GM21381 (cell line): ENCODE data around the gene SKOR1.

Experiments used
- ATAC-seq: cut with Tn5 transposase; IDR thresholded peaks from one replicate; pipeline ENCODE4 v1.9.1; 2021; ENCODE audit warnings: mild to moderate bottlenecking, moderate library complexity; ENCODE audit not compliant: unreplicated experiment

Gene SKOR1

DNA sequence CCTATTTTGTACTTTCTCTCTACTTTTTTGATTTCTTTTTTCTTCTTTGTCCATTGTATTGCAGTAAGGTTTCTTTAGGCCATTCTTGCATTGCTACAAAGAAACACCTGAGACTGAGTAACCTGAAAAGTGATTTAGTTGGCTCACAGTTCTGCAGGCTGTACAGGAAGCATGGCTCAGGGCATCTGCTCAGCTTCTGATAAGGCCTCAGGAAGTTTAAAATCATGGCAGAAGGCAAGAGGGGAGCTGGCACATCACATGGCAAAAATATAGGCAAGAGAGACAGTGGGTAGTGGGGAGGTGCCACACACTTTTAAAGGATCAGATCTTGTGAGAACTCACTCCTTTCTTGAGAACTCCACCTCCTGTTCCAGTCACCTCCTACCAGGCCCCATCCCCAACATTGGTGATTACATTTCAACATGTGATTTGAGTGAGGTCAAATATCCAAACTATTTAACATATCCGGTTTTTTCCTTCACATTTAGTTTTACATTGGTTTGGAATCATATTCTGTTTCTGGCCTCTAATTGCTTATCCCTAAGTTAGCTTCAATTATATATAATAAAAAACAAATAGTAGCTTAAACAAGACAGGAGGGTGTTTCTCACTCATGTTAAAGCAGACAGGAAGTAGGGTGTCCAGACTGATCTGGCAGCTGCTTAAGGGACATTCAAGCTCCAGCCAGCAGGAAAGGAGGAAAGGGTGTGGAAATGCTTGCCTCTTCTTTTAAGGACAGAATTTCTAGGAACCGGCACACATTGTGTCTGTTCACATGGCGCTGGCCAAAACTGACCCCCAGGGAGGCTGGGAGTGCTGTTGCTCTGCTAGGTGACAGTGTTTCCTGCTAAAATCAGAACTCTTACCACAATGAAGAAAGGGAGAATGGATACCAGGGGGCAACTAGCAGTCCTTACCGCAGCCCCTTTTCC lies 28.8 kb upstream of the SKOR1 start:
- no peak for ATAC-seq

DNA sequence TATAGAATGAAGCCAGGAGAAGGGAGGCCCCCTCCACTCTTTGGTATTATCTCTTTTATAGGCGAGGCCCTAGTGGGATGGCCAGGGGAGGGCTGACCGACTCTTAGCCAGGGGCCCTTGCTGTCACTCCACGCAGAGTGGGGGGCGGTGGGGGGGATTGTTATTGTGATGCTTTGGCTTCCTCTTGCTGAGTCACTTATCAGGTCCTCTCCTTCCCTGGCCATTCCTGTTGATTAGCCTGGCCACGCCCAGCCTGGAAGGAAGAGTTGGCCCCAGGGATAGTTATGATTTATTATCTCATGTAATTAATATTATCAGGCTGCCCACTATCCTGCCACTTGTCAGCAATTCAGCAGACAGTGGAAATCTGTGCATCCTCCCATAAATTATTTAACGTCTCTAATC lies 25.5 kb upstream of the SKOR1 start:
- no peak for ATAC-seq

DNA sequence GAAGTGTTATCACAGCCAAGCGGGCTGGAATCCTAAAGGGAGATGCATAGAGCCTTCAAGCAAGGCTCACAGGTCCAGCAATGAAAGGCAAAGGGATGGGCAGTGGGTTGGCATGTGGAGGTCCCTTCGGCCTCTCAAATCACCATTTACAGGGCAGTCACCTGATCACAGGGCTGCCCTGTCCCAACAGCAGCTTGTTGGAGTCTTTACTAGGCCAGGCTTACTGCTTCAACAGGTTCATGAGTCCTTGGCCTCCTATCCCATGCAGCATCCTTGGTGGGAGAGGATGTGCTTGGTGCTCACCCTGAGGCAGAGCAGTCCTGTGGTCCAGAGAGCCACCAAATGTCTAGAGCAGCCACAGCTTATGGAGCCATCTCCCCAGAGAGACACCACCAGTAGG lies 24.2 kb upstream of the SKOR1 start:
- ATAC-seq = no peak

DNA sequence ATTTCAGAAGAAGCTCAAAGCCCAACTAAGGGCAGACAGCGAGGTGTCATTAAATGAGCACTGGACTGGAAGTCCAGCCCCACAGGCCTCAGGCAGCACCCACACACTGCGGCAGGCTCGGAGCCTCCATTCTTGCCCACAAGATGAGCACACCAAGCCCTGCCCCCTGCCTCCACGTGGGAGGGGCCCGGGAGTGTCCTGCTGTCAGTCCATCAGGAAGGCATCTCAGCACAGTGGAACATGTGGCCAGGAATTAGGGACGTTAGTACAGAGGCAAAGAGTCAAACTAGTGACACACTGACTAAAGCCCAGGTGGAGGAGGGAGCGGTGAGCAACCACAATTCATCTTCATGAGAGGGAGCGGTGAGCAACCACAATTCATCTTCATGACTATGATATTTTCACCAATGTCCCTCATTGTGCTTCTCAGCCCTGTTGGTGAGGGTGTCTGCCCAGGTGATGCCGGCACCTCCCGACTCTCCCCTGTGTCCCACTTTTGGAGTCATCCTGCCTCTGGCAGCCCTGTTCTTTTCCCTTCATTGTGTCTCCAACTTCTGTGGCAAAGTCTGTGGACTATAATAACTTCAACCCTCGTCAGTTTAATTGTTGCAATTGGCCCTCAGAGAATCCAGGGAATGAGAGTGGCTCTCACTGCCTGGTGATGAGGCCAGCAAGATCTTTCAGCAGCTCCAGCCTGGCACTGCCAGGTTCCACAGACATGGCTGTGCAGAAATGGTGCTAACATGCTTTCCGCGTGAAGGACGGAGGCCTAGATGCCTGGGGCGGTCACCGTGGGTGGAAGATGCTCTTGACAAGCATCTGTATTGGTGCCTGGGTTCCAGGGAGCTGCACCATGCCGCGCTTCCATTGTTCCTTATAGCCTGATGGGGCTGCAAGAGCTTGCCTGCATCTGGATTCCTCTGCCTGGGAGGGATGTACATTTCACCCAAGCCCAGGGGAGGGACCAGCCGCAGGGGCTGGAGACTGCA lies 23.1 kb upstream of the SKOR1 start:
- no peak for ATAC-seq

DNA sequence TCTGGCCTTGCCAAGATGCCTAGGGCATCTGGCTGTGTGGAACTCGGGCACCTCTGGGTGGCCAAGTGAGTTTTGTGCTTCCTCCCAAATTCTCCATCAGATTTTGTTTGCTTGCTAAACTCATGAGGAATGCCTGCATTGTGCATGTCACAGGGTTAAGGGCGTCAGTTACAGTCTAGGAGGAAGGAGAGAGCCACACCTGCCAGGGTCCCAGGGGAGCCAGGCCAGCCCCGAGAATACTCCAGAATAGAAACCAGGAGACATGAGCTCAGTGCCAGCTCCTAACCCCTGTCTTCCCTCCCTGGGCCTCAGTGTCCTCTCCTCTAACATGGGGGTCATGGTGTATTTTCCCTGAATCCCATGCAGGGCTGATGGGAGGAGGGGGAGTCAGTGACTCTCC lies 22.0 kb upstream of the SKOR1 start:
- no peak for ATAC-seq

DNA sequence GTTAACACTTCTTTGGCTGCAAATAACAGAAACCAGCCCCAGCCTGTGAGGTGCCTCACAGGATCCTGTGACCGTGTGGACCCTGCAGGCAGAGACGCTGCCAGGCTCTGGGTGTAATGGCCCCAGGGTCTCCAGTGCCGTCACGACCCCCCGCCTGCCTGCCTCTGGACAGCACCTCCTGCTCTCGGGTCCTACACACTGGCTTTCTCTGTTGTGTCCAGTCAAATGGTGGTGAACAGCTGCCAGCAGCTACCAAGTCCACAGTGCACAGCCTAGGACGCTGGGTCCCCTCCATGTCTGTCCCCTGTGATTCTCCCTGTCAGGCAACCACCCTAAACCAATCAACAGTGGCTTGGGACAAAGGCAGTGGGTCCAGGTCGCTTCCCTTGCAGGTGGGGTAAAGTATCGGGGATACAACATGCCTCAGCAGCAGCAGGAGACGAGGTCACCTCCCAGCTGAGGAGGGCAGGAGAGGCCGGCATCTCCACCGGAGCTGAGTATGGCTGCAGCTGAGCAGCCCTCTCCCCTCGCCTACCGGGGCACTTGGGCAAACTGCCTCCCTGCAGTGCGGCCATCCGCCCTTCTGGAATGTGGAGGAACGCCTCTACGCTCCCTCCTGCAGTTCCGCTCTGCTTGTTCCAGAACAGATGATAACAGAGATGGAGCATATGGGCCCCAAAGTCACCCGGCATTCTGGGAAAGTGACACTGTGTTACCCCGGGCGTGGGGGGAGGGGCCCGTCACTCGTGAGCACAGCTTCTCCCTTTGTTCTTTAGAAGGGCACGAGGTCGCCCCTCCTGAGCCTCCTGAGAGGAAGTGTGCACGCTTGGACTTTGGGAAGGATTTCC lies 21.1 kb upstream of the SKOR1 start:
- no peak for ATAC-seq

DNA sequence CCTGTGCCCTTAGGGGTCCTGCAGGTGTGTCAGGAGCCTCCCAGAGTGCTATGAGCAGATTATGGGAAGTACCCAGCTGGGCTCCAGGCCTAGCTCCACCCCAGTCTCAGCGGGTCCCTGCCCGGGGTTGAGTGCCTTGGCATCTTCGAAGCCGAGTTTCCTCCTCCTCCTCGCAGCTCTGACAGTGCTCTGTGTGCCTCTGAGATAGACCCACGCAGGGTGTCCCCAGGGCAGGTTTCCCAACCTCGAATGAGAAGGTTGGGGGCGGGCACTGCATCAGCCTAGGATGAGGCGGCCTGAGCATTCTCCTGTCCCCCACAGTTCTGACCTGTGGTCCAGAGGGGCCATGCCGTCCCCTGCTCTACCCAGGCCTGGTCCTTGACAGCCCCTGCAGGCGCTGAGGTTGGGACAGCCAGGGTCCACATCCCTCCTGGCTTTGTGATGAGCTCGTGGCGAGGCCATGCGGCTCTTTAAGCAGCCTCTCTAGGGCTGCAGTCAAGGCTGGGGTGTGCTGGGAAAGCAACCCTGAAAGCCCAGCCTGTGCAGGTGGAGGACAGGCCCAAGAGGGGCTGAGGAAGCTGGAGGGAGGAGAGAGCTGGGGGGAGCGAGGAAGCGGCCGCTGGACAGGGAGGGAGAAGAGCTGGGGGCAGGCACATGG lies 20.2 kb upstream of the SKOR1 start:
- ATAC-seq = no peak

DNA sequence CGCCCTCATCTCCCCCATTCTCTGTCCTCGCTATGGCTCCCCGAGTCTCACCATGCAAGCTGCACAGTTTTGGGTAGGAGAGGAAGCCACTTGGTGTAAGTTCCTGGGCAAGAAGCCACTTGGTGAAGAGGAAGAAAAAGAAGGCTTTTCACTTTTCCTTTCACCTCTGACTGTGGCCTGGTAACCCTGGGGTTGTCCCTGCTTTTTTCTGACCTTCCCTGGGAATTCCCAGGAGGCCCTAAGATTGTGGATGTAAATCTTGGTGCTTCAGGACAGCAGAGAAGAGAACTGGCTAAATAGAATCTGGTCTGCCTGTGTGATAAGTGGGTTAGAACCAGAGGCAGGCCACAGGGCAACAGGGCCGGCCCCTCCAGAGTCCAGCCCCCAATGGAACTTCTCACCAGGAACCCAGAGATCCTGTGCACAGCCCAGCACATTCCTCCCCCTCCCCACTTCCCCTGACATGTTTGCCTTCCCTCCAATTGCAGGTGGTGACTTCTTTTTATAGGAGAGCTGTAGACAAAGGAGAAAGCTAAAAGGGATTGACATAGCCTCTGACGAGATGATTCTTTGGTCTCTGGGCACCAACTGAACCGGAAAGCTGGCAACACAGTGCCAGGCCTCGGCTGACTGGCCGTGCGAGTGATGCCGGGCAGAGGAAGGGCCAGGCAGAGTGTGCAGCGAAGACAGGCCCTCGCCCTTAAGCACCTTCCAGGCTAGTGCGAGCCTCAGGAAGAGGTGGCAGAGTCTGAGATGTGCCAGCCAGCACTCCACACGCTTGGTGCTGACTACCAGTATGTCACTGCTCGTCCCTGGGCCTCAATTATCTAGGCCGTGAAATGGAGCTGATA lies 19.4 kb upstream of the SKOR1 start:
- no peak for ATAC-seq

DNA sequence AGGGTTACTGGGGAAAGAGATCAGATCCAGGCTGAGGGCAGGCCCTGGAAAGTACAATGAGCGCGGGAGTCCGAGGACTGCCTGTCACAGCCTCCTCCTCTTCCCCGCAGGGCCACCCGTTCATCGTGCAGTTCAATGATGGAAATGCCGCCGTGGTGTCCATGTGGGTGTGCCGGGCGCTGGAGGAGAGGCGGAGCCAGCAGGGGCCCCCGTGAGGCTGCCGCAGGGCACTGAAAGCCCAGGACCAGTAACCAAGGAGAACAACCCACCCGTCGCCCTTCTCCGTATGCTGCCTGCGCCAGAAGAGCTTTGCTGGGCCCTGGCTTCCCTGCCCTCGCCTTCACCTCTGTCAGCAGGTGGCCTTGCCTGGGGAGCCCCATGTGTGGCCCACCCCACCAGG lies 18.8 kb upstream of the SKOR1 start:
- ATAC-seq = no peak

DNA sequence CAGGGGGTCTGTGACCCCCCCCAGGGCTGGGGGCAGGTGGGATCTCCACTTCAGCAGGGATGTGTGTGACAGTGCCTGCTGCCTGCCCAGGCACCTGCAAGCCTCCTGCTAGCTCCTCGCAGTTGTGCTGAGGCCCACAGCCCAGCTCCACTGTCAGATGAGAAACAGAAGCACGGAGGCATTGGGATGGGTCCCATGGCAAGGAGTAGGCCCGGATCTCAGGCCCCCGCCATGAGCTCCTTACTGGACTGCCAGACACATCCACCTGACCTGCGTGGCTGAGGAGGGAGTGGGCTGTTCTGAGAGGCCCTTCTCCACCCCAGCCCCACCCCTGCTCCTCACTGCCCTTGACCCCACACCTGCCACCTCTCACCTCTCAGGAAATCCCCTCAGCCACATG lies 18.2 kb upstream of the SKOR1 start:
- no peak for ATAC-seq

DNA sequence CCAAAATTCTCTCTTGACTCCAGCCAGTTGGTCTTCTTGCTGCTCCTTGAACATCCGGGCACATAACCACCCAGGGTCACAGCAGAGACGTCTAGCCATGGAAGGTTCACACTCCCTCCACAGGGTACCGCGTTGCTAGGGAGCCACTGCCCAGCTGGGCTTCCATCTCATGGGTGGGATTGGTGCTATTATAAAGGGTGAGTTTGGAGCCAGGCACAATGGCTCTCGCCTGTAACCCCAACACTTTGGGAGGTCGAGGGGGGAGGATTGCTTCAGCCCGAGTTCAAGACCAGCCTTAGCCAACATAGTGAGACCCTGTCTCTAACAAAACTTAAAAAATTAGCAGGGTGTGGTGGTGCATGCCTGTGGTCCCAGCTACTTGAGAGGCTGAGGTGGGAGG lies 17.5 kb upstream of the SKOR1 start:
- no peak for ATAC-seq

DNA sequence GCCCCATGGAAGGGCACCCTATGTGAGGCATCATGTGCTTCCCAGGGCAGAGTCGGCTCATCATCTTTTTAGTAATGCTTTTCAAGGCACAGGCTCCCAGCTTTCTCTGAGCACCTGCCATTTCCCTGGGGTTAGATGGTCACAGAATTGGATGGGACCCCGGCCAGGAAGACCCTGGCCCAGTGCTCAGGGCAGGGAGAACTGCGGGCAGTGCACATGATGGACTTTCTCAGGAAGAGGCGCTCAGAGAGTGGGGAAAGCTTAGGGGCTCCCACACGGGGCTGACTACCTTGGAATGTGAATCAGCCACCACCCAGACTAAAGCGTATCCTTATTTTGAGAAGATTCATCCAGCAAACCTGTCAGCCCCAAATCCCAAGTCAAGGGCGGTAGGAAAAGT lies 16.5 kb upstream of the SKOR1 start:
- ATAC-seq = no peak

DNA sequence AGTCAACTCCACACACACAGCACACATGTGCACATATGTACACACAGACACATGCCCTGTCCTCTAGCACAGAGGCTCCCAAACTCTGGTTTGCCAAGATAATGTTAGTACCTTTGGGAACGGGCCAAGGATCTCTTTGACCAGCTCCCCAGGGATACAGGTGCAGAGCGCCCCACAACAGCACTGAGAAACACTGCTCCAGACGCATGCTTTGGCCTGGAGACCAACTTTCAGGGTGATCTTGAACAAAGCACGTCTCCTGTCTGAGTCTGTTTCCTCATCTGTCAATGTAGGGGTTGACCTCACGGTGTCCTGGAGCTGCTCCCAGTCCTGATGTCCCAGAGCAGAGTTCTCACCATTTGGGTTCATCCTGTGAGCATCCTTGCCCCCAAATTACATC lies 15.9 kb upstream of the SKOR1 start:
- ATAC-seq = no peak

DNA sequence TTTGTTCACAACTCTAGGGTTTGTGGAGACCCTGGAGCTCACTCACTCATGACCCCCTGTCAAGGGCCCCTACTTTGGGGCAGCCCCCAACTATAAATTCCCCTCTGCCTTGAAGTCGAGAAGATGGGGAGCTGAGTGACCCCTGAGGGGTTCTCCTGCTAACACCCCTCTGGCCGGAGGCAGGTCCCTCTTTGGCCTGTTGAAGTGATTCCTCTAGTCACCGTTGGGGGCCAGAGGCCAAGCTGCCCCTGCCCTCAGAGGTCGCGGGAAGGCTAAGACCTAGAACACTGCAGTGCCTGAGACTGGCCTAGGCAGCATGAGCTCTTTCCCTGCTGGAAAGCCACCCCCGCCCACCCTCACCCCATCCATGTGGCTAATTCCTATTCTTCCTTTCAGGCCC lies 15.4 kb upstream of the SKOR1 start:
- no peak for ATAC-seq

DNA sequence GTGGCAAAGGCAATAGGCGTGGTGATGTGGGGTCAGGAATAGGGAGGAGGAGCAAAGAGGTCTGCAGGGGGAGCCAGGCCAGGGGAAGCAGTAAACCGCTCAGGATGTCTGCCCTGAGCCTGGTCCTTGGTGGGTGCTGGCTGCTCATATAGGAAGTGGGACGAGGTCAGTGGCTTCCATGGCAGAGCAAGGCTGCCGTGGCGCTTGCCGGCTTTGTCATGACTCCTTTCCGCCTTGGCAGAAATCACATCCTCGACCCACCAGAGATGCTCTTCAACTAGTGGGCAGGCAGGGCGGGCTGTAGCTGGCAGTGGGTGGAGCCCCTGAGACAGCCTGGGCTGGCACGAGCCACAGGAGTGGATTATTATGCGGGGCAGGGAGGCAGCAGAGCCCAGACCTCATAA lies 13.1 kb upstream of the SKOR1 start:
- no peak for ATAC-seq

DNA sequence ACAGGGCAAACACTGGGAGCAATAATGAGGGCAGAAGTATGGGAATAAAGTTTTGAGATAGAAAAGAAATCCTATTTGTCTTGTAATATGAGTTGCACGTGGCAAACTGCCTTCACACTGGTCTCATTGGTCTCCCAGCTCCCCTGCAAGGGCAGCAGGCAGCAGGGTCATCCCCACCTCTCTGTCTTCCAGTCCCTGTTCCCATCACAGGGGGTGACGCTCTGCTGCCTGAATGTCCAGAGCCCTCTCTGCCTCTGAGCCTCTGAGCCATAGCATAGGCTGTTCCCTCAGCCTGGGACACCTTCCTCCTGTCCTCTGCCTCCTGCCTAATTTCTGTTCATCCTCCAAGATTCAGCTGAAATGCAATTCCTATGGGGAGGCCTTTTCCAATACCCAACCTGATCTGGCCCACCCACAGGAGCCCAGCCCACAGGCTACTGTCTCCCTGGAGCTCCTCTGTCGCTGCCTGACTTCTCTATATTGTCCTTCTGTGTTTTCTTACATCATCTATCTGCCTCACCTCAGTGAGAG lies 12.1 kb upstream of the SKOR1 start:
- ATAC-seq = no peak

DNA sequence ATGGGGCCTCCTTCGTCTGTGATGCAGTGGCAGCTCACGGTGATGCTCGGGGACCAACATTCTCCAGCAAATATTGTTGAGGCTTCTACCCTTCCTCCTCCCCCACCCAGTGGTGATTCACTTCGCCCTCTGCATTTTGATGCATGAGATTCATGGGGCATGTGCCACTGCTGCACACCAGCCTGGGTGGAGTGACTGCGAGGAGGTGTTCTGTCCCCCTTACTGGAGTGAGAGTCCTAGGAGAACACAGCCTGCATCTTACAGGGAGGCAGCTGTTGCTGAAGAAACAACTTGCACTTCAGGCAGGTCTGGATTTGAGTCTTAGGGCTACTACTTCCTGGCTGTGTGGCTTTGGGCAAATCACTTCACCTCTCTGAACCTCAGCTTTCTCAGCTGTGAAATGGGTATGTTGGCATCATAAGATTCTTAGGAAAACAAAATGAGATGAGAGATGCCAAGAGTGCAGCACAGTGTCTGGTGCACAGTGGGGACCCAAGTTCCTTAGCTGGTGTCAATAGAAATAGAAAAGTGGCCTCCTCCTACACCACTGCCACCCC lies 10.2 kb upstream of the SKOR1 start:
- no peak for ATAC-seq

DNA sequence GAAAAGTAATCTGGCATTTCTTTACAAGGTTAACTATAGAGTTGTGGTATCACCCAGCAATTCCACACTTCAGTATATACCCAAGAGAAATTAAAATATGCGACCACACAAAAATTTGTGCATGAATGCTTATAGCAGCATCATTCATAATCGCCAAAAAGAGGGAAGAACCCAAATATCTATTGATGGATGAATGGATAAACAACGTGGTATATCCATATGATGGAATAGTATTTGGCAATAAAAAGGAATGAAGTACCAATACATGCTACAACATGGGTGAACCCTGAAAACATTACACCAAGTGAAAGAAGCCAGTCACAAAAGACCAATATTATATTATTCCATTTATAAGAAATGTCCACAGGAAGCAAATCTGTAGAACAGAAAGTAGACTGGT lies 8.6 kb upstream of the SKOR1 start:
- no peak for ATAC-seq

DNA sequence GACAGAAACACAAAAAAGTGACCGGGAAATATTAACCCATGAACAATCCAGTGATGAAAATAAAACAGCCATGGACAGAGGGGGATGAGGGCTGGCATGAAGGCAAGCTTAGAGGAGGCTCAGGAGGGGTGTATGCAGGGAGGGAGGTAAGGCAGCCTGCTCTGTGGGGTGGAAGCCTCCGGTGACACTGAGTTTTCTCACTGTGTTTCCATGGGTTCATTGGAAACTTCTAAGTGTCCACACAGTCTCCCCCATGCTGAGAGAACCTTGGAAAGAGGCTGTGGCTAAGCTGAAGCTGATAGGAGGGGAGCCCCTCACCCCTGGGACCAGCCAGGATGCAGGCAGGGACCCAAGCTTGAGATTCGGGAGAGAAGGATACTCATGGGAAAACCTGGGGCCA lies 6.8 kb upstream of the SKOR1 start:
- no peak for ATAC-seq
